ENCODE data around the gene RTL10. TPM values are rescaled to one million over a fixed set of nuclear protein-coding genes. Genes with fewer than 3 reads are reported as not detected.
A peak's percentile ranks its signal among the peaks of the same experiment; 100 is the strongest.

RTL10 gene
- total and polyA plus RNA-seq, 2 experiments from 2014 or later = 13.0 to 15.9 TPM

DNA sequence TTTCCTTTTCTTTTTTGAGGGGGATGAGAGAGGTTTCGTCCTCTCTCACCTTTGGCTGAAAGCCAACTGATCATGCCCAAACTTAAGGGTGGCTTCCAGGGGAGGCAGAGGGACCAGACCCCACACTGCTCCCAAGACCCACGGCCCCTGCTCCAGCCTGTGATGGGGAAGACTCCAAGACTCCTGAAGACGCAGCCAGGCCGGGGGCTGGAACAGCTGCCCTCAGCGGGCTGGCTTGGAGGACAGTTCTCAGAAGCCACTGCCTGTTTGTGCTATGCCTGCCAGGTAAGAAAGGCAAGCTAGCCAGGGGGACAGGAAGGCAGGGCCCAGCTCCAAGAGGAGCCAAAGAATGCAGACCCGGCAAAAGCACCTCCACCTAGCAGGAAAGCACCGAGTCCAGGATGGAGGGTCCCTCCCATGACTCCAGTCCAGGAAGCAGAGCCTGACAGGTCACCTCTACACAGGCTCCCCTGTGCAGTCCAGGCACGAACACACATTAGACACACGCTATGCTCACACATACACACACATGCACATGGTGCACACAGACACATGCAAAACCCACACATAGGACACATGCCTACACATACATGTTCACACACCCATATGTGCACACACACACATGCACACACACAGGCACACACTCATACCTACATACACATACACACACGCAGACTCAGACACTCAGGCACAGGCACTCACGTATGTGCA lies 31.3 kb downstream of the RTL10 start:
- H3K4me2 ChIP-seq = no peak overlapping the region
- no peak overlapping the region for H3K4me3 ChIP-seq
- H3K27ac ChIP-seq = no peak overlapping the region
- H2AFZ ChIP-seq = no peak overlapping the region
- no peaks in the 10 kb centered on the region for H3K9me3 ChIP-seq (ENCODE audit: low read depth)
- H3K9me2 ChIP-seq (replicated peaks; ENCODE audit: insufficient read depth) = no peaks in the 10 kb centered on the region
- H3K79me2 ChIP-seq = no peaks in the 10 kb centered on the region
- 95% methylated on average over 11 of the region's 11 CpGs for WGBS (ENCODE audit: low lambda C conversion rate, missing lambda C conversion rate)
- H3K4me1 ChIP-seq (ENCODE audit: insufficient read depth) = no peaks in the 10 kb centered on the region
- peak; percentile 4 for DNase-seq (ENCODE audit: low spot score)
- TF ChIP-seq EZH2 (IDR thresholded peaks at IDR 0.05; ENCODE audit: borderline replicate concordance) (no peak), EZH2phosphoT487 (IDR thresholded peaks at IDR 0.05; ENCODE audit: low read depth, severe bottlenecking, unreplicated experiment) (no peak)
- TF ChIP-seq, protein P1, sequence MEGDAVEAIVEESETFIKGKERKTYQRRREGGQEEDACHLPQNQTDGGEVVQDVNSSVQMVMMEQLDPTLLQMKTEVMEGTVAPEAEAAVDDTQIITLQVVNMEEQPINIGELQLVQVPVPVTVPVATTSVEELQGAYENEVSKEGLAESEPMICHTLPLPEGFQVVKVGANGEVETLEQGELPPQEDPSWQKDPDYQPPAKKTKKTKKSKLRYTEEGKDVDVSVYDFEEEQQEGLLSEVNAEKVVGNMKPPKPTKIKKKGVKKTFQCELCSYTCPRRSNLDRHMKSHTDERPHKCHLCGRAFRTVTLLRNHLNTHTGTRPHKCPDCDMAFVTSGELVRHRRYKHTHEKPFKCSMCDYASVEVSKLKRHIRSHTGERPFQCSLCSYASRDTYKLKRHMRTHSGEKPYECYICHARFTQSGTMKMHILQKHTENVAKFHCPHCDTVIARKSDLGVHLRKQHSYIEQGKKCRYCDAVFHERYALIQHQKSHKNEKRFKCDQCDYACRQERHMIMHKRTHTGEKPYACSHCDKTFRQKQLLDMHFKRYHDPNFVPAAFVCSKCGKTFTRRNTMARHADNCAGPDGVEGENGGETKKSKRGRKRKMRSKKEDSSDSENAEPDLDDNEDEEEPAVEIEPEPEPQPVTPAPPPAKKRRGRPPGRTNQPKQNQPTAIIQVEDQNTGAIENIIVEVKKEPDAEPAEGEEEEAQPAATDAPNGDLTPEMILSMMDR (IDR thresholded peaks at IDR 0.05; ENCODE audit: poor library complexity) = no peak
- H4K20me1 ChIP-seq (ENCODE audit: insufficient read depth, poor library complexity, severe bottlenecking) = no peaks in the 10 kb centered on the region
- no peaks in the 10 kb centered on the region for H3K27me3 ChIP-seq
- H3K36me3 ChIP-seq (replicated peaks; ENCODE audit: insufficient read depth, low read depth) = no peaks in the 10 kb centered on the region

GRCh38 chr22:19822301-19823117 lies 32.2 kb downstream of the RTL10 start:
- DNase-seq (ENCODE audit: low spot score) = peak; percentile 3
- Histone ChIP-seq H3K4me3 (no peak overlapping the region), H3K27me3 (no peaks in the 10 kb centered on the region), H3K9me2 (replicated peaks; ENCODE audit: insufficient read depth) (no peaks in the 10 kb centered on the region), H3K4me2 (no peak overlapping the region), H2AFZ (no peak overlapping the region), H4K20me1 (ENCODE audit: insufficient read depth, poor library complexity, severe bottlenecking) (no peaks in the 10 kb centered on the region), H3K9me3 (ENCODE audit: low read depth) (no peaks in the 10 kb centered on the region), H3K4me1 (ENCODE audit: insufficient read depth) (no peaks in the 10 kb centered on the region), H3K36me3 (replicated peaks; ENCODE audit: insufficient read depth, low read depth) (no peaks in the 10 kb centered on the region), H3K27ac (no peak overlapping the region), H3K79me2 (no peaks in the 10 kb centered on the region)
- TF ChIP-seq EZH2phosphoT487 (IDR thresholded peaks at IDR 0.05; ENCODE audit: low read depth, severe bottlenecking, unreplicated experiment) (no peak), EZH2 (IDR thresholded peaks at IDR 0.05; ENCODE audit: borderline replicate concordance) (no peak)
- TF ChIP-seq, protein P1 (IDR thresholded peaks at IDR 0.05; ENCODE audit: poor library complexity) = no peak
- 94% methylated on average over 17 of the region's 18 CpGs for WGBS (ENCODE audit: low lambda C conversion rate, missing lambda C conversion rate)

DNA sequence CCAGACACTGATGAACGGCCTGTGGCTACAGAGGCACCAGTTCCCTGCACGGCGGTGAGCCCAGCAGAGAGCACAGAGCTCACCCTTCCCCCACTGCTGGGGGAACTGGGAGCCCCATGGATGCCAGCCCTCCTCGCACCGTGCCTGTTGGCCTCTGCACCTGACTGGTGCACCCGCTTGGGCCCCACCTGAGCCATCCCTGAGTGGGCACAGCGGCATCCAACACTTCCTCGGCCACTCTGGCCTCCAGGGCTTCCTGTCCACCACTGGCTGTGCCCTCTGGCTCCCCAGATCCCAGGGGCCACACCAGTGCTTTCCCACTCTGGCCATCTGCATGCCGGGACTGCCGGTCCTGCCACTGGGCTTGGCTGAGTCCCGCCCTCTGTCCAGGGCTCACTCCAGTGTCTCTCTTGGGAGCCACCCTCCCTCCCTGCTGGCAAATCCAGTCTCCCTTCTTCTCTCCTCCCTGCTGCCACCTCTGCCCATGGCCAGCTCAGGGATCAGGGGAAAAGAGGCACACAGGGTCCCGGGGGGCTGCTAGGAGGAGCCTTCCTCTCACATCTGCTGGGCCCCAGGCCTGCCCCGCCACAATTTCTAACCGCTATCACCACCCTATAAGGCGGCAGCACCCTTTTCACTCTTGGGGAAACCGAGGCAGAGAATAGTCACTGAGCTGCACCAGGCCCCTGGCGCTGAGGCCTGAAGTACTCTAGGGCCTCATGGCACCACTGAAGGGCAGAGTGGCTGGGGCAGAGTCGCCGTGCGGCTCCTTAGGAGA lies 33.0 kb downstream of the RTL10 start:
- Histone ChIP-seq H2AFZ (no peak overlapping the region), H3K4me1 (ENCODE audit: insufficient read depth) (no peaks in the 10 kb centered on the region), H3K4me3 (no peak overlapping the region), H4K20me1 (ENCODE audit: insufficient read depth, poor library complexity, severe bottlenecking) (no peaks in the 10 kb centered on the region), H3K9me2 (replicated peaks; ENCODE audit: insufficient read depth) (no peaks in the 10 kb centered on the region), H3K9me3 (ENCODE audit: low read depth) (no peaks in the 10 kb centered on the region), H3K79me2 (no peaks in the 10 kb centered on the region), H3K4me2 (no peak overlapping the region), H3K36me3 (replicated peaks; ENCODE audit: insufficient read depth, low read depth) (no peaks in the 10 kb centered on the region), H3K27me3 (no peaks in the 10 kb centered on the region), H3K27ac (no peak overlapping the region)
- no peak for TF ChIP-seq EZH2phosphoT487 (IDR thresholded peaks at IDR 0.05; ENCODE audit: low read depth, severe bottlenecking, unreplicated experiment)
- no peak for TF ChIP-seq EZH2 (IDR thresholded peaks at IDR 0.05; ENCODE audit: borderline replicate concordance)
- TF ChIP-seq, protein P1 (IDR thresholded peaks at IDR 0.05; ENCODE audit: poor library complexity) = no peak
- WGBS (ENCODE audit: low lambda C conversion rate, missing lambda C conversion rate) = 93% methylated on average over 18 of the region's 20 CpGs
- peak; percentile 3 for DNase-seq (ENCODE audit: low spot score)
